H9 (cell line): ENCODE measurements around the gene GABRD. TPM values are rescaled to one million over a fixed set of nuclear protein-coding genes. Genes with fewer than 3 reads are reported as not detected.
A peak's percentile ranks its signal among the peaks of the same experiment; 100 is the strongest.

Experiments used
- DNase-seq: peaks from one replicate; pipeline ENCODE4 v3.0.0-alpha.2; 2017
- H2AFZ ChIP-seq: one replicate; pipeline ENCODE4 v1.6.1; 2013; ENCODE audit warnings: mild to moderate bottlenecking, low read length, control low read depth, moderate library complexity
- H2AK5ac ChIP-seq: 2 replicates; pipeline ENCODE4 v1.6.1; 2013; ENCODE audit warnings: low read length, control low read depth, mixed read lengths; ENCODE audit not compliant: insufficient read length
- H2BK120ac ChIP-seq: one replicate; pipeline ENCODE4 v1.6.1; 2013; ENCODE audit warnings: low read depth, mild to moderate bottlenecking, low read length, control low read depth, inconsistent platforms; ENCODE audit not compliant: poor library complexity, severe bottlenecking
- H2BK12ac ChIP-seq: 2 replicates; pipeline ENCODE4 v1.6.1; 2013; ENCODE audit warnings: low read length, control low read depth, mixed read lengths, low read depth; ENCODE audit not compliant: insufficient read length
- H2BK15ac ChIP-seq: 2 replicates; pipeline ENCODE4 v1.6.1; 2013; ENCODE audit warnings: low read depth, low read length, control low read depth
- H2BK20ac ChIP-seq: one replicate; pipeline ENCODE4 v1.6.1; 2013; ENCODE audit warnings: low read depth, mild to moderate bottlenecking, low read length, control low read depth, inconsistent platforms; ENCODE audit not compliant: poor library complexity, severe bottlenecking
- H2BK5ac ChIP-seq: 2 replicates; pipeline ENCODE4 v1.6.1; 2013; ENCODE audit warnings: low read length, control low read depth, mixed read lengths; ENCODE audit not compliant: insufficient read length
- H3K14ac ChIP-seq: 2 replicates; pipeline ENCODE4 v1.6.1; 2013; ENCODE audit warnings: low read length, control low read depth; ENCODE audit not compliant: insufficient read depth
- H3K18ac ChIP-seq: 2 replicates; pipeline ENCODE4 v1.6.1; 2013; ENCODE audit warnings: low read depth, mild to moderate bottlenecking, mixed read lengths, low read length, control low read depth; ENCODE audit not compliant: insufficient read length
- H3K23ac ChIP-seq: 2 replicates; pipeline ENCODE4 v1.6.1; 2013; ENCODE audit warnings: low read length, control low read depth, mixed read lengths, low read depth; ENCODE audit not compliant: insufficient read length
- H3K23me2 ChIP-seq: 2 replicates; pipeline ENCODE4 v1.6.1; 2013; ENCODE audit warnings: low read depth, mild to moderate bottlenecking, mixed read lengths, low read length, control low read depth; ENCODE audit not compliant: insufficient read length, poor library complexity, severe bottlenecking
- H3K27ac ChIP-seq: 2 replicates; pipeline ENCODE4 v1.5.1; 2013; ENCODE audit warnings: low read length, control low read depth, mixed read lengths, low read depth; ENCODE audit not compliant: insufficient read length
- H3K27me3 ChIP-seq: 2 replicates; pipeline ENCODE4 v1.6.1; 2013; ENCODE audit warnings: low read length, control low read depth, inconsistent platforms; ENCODE audit not compliant: insufficient read depth
- H3K4ac ChIP-seq: 2 replicates; pipeline ENCODE4 v1.6.1; 2013; ENCODE audit warnings: low read depth, mild to moderate bottlenecking, control low read depth, inconsistent platforms, low read length, moderate library complexity
- H3K4me1 ChIP-seq: 2 replicates; pipeline ENCODE4 v1.6.1; 2013; ENCODE audit warnings: low read length, control low read depth, inconsistent platforms; ENCODE audit not compliant: insufficient read depth
- H3K4me2 ChIP-seq: 2 replicates; pipeline ENCODE4 v1.6.1; 2013; ENCODE audit warnings: low read length, control low read depth, mixed read lengths; ENCODE audit not compliant: insufficient read length, insufficient read depth
- H3K56ac ChIP-seq: 2 replicates; pipeline ENCODE4 v1.6.1; 2013; ENCODE audit warnings: low read depth, mild to moderate bottlenecking, mixed read lengths, low read length, control low read depth; ENCODE audit not compliant: insufficient read length
- H3K79me1 ChIP-seq: 2 replicates; pipeline ENCODE4 v1.6.1; 2013; ENCODE audit warnings: low read depth, mild to moderate bottlenecking, moderate library complexity, low read length, control low read depth, inconsistent platforms; ENCODE audit not compliant: insufficient read depth, poor library complexity, severe bottlenecking
- H3K79me2 ChIP-seq: 2 replicates; pipeline ENCODE4 v1.6.1; 2013; ENCODE audit warnings: low read length, control low read depth, inconsistent platforms; ENCODE audit not compliant: insufficient read depth
- H3K9ac ChIP-seq: 2 replicates; pipeline ENCODE4 v1.6.1; 2013; ENCODE audit warnings: low read length, control low read depth, mixed read lengths; ENCODE audit not compliant: insufficient read length; ENCODE audit errors: extremely low read depth
- H3K9me3 ChIP-seq: one replicate; pipeline ENCODE4 v1.6.1; 2013; ENCODE audit warnings: low read depth, low read length, inconsistent platforms; ENCODE audit not compliant: control insufficient read depth
- H3T11ph ChIP-seq: one replicate; pipeline ENCODE4 v1.6.1; 2013; ENCODE audit warnings: mild to moderate bottlenecking, low read length, control low read depth, inconsistent platforms
- H4K20me1 ChIP-seq: one replicate; pipeline ENCODE4 v1.6.1; 2013; ENCODE audit not compliant: control insufficient read depth, insufficient read length, insufficient read depth
- H4K5ac ChIP-seq: 2 replicates; pipeline ENCODE4 v1.6.1; 2013; ENCODE audit warnings: low read depth, mild to moderate bottlenecking, mixed read lengths, low read length, control low read depth; ENCODE audit not compliant: insufficient read length
- H4K8ac ChIP-seq: replicated peaks from 2 replicates; pipeline ENCODE4 v1.6.1; 2013; ENCODE audit warnings: low read length, control low read depth, mixed read lengths, low read depth; ENCODE audit not compliant: insufficient read length
- H4K91ac ChIP-seq: 2 replicates; pipeline ENCODE4 v1.6.1; 2013; ENCODE audit warnings: low read depth, mild to moderate bottlenecking, moderate library complexity, mixed read lengths, low read length, control low read depth; ENCODE audit not compliant: insufficient read length
- H3K27ac Mint-ChIP-seq, 3 experiments: 2 replicates in 2 of 3; 3 replicates in 1 of 3; pipeline ENCODE4 v1.8.0; 2020 to 2021; ENCODE audit warnings: mixed read lengths in 3 of 3, mild to moderate bottlenecking in 1 of 3, moderate library complexity in 1 of 3
- H3K27me3 Mint-ChIP-seq: 2 replicates; pipeline ENCODE4 v1.8.0; 2021; ENCODE audit warnings: low read depth, mild to moderate bottlenecking, moderate library complexity, mixed read lengths
- H3K36me3 Mint-ChIP-seq, 3 experiments: 2 replicates in 2 of 3; 3 replicates in 1 of 3; pipeline ENCODE4 v1.8.0; 2020 to 2021; ENCODE audit warnings: low read depth in 3 of 3, mixed read lengths in 3 of 3; ENCODE audit not compliant: insufficient read depth in 1 of 3
- H3K4me1 Mint-ChIP-seq, 2 experiments: 2 replicates each; pipeline ENCODE4 v1.8.0; 2020; ENCODE audit warnings: mixed read lengths in 2 of 2
- H3K4me3 Mint-ChIP-seq, 2 experiments: 2 replicates in 1 of 2; 3 replicates in 1 of 2; pipeline ENCODE4 v1.8.0; 2020 to 2021; ENCODE audit warnings: mild to moderate bottlenecking in 2 of 2, mixed read lengths in 2 of 2, moderate library complexity in 1 of 2
- H3K9me3 Mint-ChIP-seq, 2 experiments: 2 replicates in 1 of 2; 3 replicates in 1 of 2; pipeline ENCODE4 v1.8.0; 2020; ENCODE audit warnings: mild to moderate bottlenecking in 2 of 2, mixed read lengths in 2 of 2, moderate library complexity in 1 of 2
- CTCF ChIP-seq: fragments of 200-600 bp; sonication (generic); conservative IDR thresholded peaks from 3 replicates; pipeline ENCODE4 v1.8.0; 2021; ENCODE audit warnings: antibody characterized with exemption, mild to moderate bottlenecking
- WGBS: extraction: QIAGEN DNeasy Blood & Tissue Kit; methylation state at CpG from one replicate; pipeline ENCODE4 v1.1.7; 2013; ENCODE audit warnings: missing lambda C conversion rate, low lambda C conversion rate, mixed read lengths; ENCODE audit not compliant: insufficient read length; ENCODE audit errors: extremely low coverage; 5-methylcytosine and 5-hydroxymethylcytosine counted together
- total RNA-seq: library from RNA; stranded (reverse); gene quantifications from 2 replicates; pipeline ENCODE4 v1.2.1, GENCODE V29; 2021

GABRD gene
- total RNA-seq, 1 experiment from 2014 or later = 0.59 TPM

GRCh38 chr1:2055911-2056575 lies 36.9 kb downstream of the GABRD start:
- no peak overlapping the region for H3K27ac ChIP-seq
- H3K79me1 ChIP-seq = no peaks in the 10 kb centered on the region
- DNase-seq = no peak
- no peaks in the 10 kb centered on the region for H4K20me1 ChIP-seq
- no peaks in the 10 kb centered on the region; the same call in 1 of the 2 replicates for H3K4me1 ChIP-seq
- no peak overlapping the region for H4K8ac ChIP-seq
- no peak overlapping the region for H3K4ac ChIP-seq
- no peak overlapping the region for H3K56ac ChIP-seq
- peak overlapping the region in 1 of 3 experiments; percentile 25; a peak in 1 of 7 replicates for H3K27ac Mint-ChIP-seq
- no peak overlapping the region for H2BK5ac ChIP-seq
- H2BK12ac ChIP-seq = no peak overlapping the region
- H3K23ac ChIP-seq = no peak overlapping the region
- no peaks in the 10 kb centered on the region for H3K9me3 ChIP-seq
- H3K9ac ChIP-seq = no peak overlapping the region
- no peaks in the 10 kb centered on the region for H3K9me3 Mint-ChIP-seq
- H3K4me3 Mint-ChIP-seq = no peak overlapping the region
- peaks cover 2% of the 10 kb centered on the region; the same call in 1 of the 2 replicates for H3K79me2 ChIP-seq
- no peak overlapping the region for H3K14ac ChIP-seq
- peak; percentile 41 for TF ChIP-seq CTCF
- H3K27me3 ChIP-seq = no peaks in the 10 kb centered on the region
- H3K4me1 Mint-ChIP-seq = peaks cover 3 to 4% of the 10 kb centered on the region in 2 experiments
- H2BK15ac ChIP-seq = no peak overlapping the region
- no peak overlapping the region for H4K91ac ChIP-seq
- H3K27me3 Mint-ChIP-seq = no peaks in the 10 kb centered on the region
- H2BK20ac ChIP-seq = no peak overlapping the region
- H4K5ac ChIP-seq = no peak overlapping the region
- peaks cover 6 to 40% (median 31%) of the 10 kb centered on the region in 3 experiments; a peak in 6 of 7 replicates for H3K36me3 Mint-ChIP-seq
- WGBS = no CpG with 5 or more reads among the region's 29 CpGs
- no peak overlapping the region for H3T11ph ChIP-seq
- H2AK5ac ChIP-seq = no peak overlapping the region
- peaks cover 5% of the 10 kb centered on the region for H3K23me2 ChIP-seq
- H3K18ac ChIP-seq = no peak overlapping the region
- no peak overlapping the region for H3K4me2 ChIP-seq
- H2BK120ac ChIP-seq = no peak overlapping the region
- H2AFZ ChIP-seq = no peak overlapping the region
